Endodermal cell (in vitro differentiated cells): ENCODE results near the gene C13orf42. TPM values are rescaled to one million over a fixed set of nuclear protein-coding genes. Genes with fewer than 3 reads are reported as not detected.

ENCODE experiments used
- DNase-seq: peaks from one replicate; pipeline ENCODE4 v3.0.0-alpha.2; 2017
- H3K27ac ChIP-seq: 2 replicates; pipeline ENCODE4 v1.5.1; 2013; ENCODE audit warnings: mild to moderate bottlenecking, low read depth, low read length, moderate library complexity
- H3K27me3 ChIP-seq: 2 replicates; pipeline ENCODE4 v1.6.1; 2013; ENCODE audit warnings: mild to moderate bottlenecking, low read length, moderate library complexity; ENCODE audit not compliant: insufficient read depth, control insufficient read depth, poor library complexity, severe bottlenecking
- H3K36me3 ChIP-seq: 2 replicates; pipeline ENCODE4 v1.7.0; 2013; ENCODE audit warnings: mild to moderate bottlenecking, low read length, moderate library complexity; ENCODE audit not compliant: control insufficient read depth, insufficient read depth
- H3K4me1 ChIP-seq: one replicate; pipeline ENCODE4 v1.7.0; 2013; ENCODE audit warnings: low read length; ENCODE audit not compliant: control insufficient read depth, insufficient read depth
- H3K4me3 ChIP-seq: 2 replicates; pipeline ENCODE4 v1.5.1; 2013; ENCODE audit warnings: mild to moderate bottlenecking, low read length, moderate library complexity
- H3K9ac ChIP-seq: 2 replicates; pipeline ENCODE4 v1.6.1; 2013; ENCODE audit warnings: mild to moderate bottlenecking, low read length, moderate library complexity; ENCODE audit not compliant: poor library complexity, severe bottlenecking; ENCODE audit errors: extremely low read depth
- H3K9me3 ChIP-seq: 2 replicates; pipeline ENCODE4 v1.6.1; 2013; ENCODE audit warnings: mild to moderate bottlenecking, low read length, moderate library complexity; ENCODE audit not compliant: control insufficient read depth
- H3K27ac Mint-ChIP-seq: 2 replicates; pipeline ENCODE4 v1.8.0; 2020; ENCODE audit warnings: mixed read lengths
- H3K27me3 Mint-ChIP-seq: 2 replicates; pipeline ENCODE4 v1.8.0; 2021; ENCODE audit warnings: mild to moderate bottlenecking, mixed read lengths; ENCODE audit not compliant: insufficient read depth
- H3K36me3 Mint-ChIP-seq: 2 replicates; pipeline ENCODE4 v1.8.0; 2020; ENCODE audit warnings: low read depth, mixed read lengths
- H3K4me1 Mint-ChIP-seq: 2 replicates; pipeline ENCODE4 v1.8.0; 2020; ENCODE audit warnings: mixed read lengths
- H3K4me3 Mint-ChIP-seq: 2 replicates; pipeline ENCODE4 v1.8.0; 2020; ENCODE audit warnings: mild to moderate bottlenecking, moderate library complexity, mixed read lengths
- H3K9me3 Mint-ChIP-seq: 2 replicates; pipeline ENCODE4 v1.8.0; 2020; ENCODE audit warnings: mild to moderate bottlenecking, mixed read lengths
- CTCF ChIP-seq: fragments of 200-600 bp; sonication (generic); conservative IDR thresholded peaks from 2 replicates; pipeline ENCODE4 v1.5.0; 2021; ENCODE audit warnings: antibody characterized with exemption, mild to moderate bottlenecking
- WGBS, 2 experiments: methylation state at CpG; one replicate each; pipeline versions ENCODE4 v1.1.5 to v1.1.7; 2013; ENCODE audit warnings: missing lambda C conversion rate in 2 of 2, mixed read lengths in 1 of 2; ENCODE audit not compliant: insufficient coverage in 1 of 2, insufficient read length in 1 of 2; 5-methylcytosine and 5-hydroxymethylcytosine counted together
- total RNA-seq, 2 donors: library from RNA; stranded (reverse); fragmentation: NEBNext Ultra II Directional in 1 of 2; extraction: Animal tissue kit (Norgen Biotek cat#: 25700) in 1 of 2; gene quantifications; 2 replicates in 1 of 2; 3 replicates in 1 of 2; pipeline ENCODE4 v1.2.1, GENCODE V29; 2021

C13orf42 gene
- total RNA-seq, 2 donors from 2014 or later = 19.0 to 27.7 TPM

- H3K36me3 ChIP-seq = peaks cover 23% of the 10 kb centered on the region
- no peak overlapping the region for H3K4me3 Mint-ChIP-seq
- H3K27ac ChIP-seq = no peak overlapping the region
- H3K27me3 ChIP-seq = no peaks in the 10 kb centered on the region
- no peaks in the 10 kb centered on the region for H3K27me3 Mint-ChIP-seq
- H3K4me1 Mint-ChIP-seq = peaks cover 33% of the 10 kb centered on the region
- H3K9ac ChIP-seq = peak overlapping the region; percentile 26
- TF ChIP-seq CTCF = no peak
- H3K9me3 ChIP-seq = peaks cover 31% of the 10 kb centered on the region
- WGBS, 2 experiments = 100% methylated on average over 1 of the region's 1 CpG
- peaks cover 12% of the 10 kb centered on the region for H3K4me1 ChIP-seq
- H3K27ac Mint-ChIP-seq = no peak overlapping the region
- peaks cover 11% of the 10 kb centered on the region for H3K9me3 Mint-ChIP-seq
- peak; percentile 53 for DNase-seq
- H3K4me3 ChIP-seq = no peak overlapping the region
- H3K36me3 Mint-ChIP-seq = peaks cover 30% of the 10 kb centered on the region
These were observed 14.9 kb downstream of the C13orf42 start for GRCh38 chr13:51096131-51096530.

DNA sequence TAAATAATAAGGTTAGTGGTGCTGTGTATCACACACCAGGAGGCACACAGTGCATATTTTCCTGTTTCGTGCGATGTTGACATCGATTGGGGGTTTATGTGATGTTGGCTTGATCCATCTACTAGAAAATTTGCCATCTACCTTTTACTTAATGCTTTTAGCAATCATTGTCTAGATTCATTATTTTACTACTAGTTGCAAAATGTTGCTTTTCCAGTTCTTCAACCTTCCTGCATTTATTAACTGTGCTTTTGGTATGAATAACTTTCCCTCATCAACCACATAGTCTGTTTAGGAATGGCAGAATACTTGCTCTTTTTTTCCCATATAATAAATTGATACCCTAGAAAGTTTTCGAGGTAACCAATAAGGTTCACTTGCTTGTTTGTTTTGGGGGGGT lies 17.5 kb downstream of the C13orf42 start:
- H3K4me3 Mint-ChIP-seq = no peak overlapping the region
- Histone ChIP-seq H3K4me3 (no peak overlapping the region), H3K27me3 (no peaks in the 10 kb centered on the region), H3K27ac (no peak overlapping the region), H3K36me3 (peaks cover 29% of the 10 kb centered on the region), H3K9me3 (peaks cover 33% of the 10 kb centered on the region), H3K4me1 (peaks cover 11% of the 10 kb centered on the region), H3K9ac (no peak overlapping the region)
- 100% methylated on average over 3 of the region's 4 CpGs; no CpG with 5 or more reads in 1 of the 2 experiments for WGBS, 2 experiments
- no peak overlapping the region for H3K27ac Mint-ChIP-seq
- no peaks in the 10 kb centered on the region for H3K27me3 Mint-ChIP-seq
- peaks cover 45% of the 10 kb centered on the region for H3K36me3 Mint-ChIP-seq
- DNase-seq = no peak
- peaks cover 31% of the 10 kb centered on the region for H3K4me1 Mint-ChIP-seq
- no peak for TF ChIP-seq CTCF
- H3K9me3 Mint-ChIP-seq = peaks cover 7% of the 10 kb centered on the region

DNA sequence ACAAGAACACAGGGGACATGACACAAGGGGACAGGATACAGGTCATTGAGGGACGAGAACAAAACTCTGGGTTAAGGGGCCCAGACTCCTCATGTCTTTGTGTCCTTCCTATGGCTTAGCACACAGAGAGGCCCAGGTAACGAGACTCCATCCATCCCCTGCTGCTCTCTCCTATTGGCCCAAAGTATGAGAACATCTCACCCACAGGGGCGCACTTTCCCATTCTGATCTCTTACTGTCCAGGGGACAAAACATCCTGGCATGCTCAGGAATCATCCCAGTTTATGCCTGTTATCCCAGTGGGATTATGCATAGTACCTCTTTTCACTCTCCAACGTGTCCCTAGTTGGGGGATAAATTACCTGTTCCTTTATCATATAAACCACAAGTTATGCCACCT lies 19.2 kb downstream of the C13orf42 start:
- Mint-ChIP-seq H3K4me1 (peaks cover 14% of the 10 kb centered on the region), H3K27me3 (no peaks in the 10 kb centered on the region), H3K9me3 (peaks cover 7% of the 10 kb centered on the region), H3K27ac (no peak overlapping the region), H3K36me3 (peaks cover 60% of the 10 kb centered on the region), H3K4me3 (no peak overlapping the region)
- peak; percentile 63 for DNase-seq
- no peaks in the 10 kb centered on the region for H3K27me3 ChIP-seq
- no peak overlapping the region for H3K9ac ChIP-seq
- peaks cover under 1% of the 10 kb centered on the region for H3K4me1 ChIP-seq
- TF ChIP-seq CTCF = peak; percentile 32
- H3K27ac ChIP-seq = no peak overlapping the region
- peaks cover 42% of the 10 kb centered on the region for H3K36me3 ChIP-seq
- H3K4me3 ChIP-seq = no peak overlapping the region
- H3K9me3 ChIP-seq = peaks cover 33% of the 10 kb centered on the region
- 94 to 100% methylated on average over 4 of the region's 4 CpGs for WGBS, 2 experiments
